HG03159 (cell line): ENCODE measurements around the gene CSTA.

Experiments
- ATAC-seq: cut with Tn5 transposase; IDR thresholded peaks from one replicate; pipeline ENCODE4 v1.9.1; 2021; ENCODE audit warnings: mild to moderate bottlenecking, moderate library complexity; ENCODE audit not compliant: unreplicated experiment

The CSTA gene

GRCh38 chr3:122377975-122378374 lies 52.9 kb downstream of the CSTA start:
- ATAC-seq: no peak

- ATAC-seq: peak; percentile 39
Measured at GRCh38 chr3:122382888-122383666, 58.0 kb downstream of the CSTA start, which contains the start of gene MIX23. Gene MIX23 (minus strand): TSS chr3:122383231. CDS start chr3:122383224, 7 bp downstream.

- ATAC-seq: peak; percentile 94
Measured at GRCh38 chr3:122383771-122384697, 59.0 kb downstream of the CSTA start, which contains the start of gene FAM162A. Gene FAM162A (plus strand): TSS chr3:122384182. CDS start chr3:122384266, 84 bp downstream.

GRCh38 chr3:122387709-122388108 lies 62.7 kb downstream of the CSTA start:
- ATAC-seq: no peak

- no peak for ATAC-seq
Measured at GRCh38 chr3:122389197-122389596, 64.1 kb downstream of the CSTA start.

GRCh38 chr3:122389892-122390291 lies 64.8 kb downstream of the CSTA start:
- no peak for ATAC-seq

GRCh38 chr3:122390665-122391064 lies 65.6 kb downstream of the CSTA start:
- no peak for ATAC-seq
